Naive thymus-derived CD4-positive, alpha-beta T cell (primary cell): ENCODE measurements around the gene CPNE9. TPM values are rescaled to one million over a fixed set of nuclear protein-coding genes. Genes with fewer than 3 reads are reported as not detected.
A peak's percentile ranks its signal among the peaks of the same experiment; 100 is the strongest.

Experiments used
- ATAC-seq: fragments of 150-1000 bp; cut with Tn5 transposase; 2 replicates; pipeline ENCODE4 v1.10.0; 2021; ENCODE audit warnings: mild to moderate bottlenecking, moderate library complexity
- CTCF ChIA-PET: fragments of 350-600 bp; sonication (Branson Sonifier 250); formaldehyde crosslinking; loops from one replicate; lab custom pipeline; 2021; ENCODE audit warnings: antibody characterized with exemption; lab: Charles Lee
- POLR2A ChIA-PET: fragments of 350-600 bp; sonication (Branson Sonifier 250); formaldehyde crosslinking; loops from one replicate; lab custom pipeline; 2021; ENCODE audit warnings: antibody characterized with exemption, inconsistent platforms; lab: Charles Lee
- DNase-seq, 9 donors: peaks; one replicate each; pipeline versions ENCODE4 v3.0.0 to v3.0.0-alpha.2; 2020 to 2022; ENCODE audit warnings: mixed read lengths in 1 of 9
- H3K27ac ChIP-seq: one replicate; pipeline ENCODE4 v1.7.0; 2013; ENCODE audit warnings: mild to moderate bottlenecking, low read depth, low read length, moderate library complexity
- H3K27me3 ChIP-seq, 2 donors: one replicate each; pipeline ENCODE4 v1.7.0; 2013; ENCODE audit warnings: low read length in 2 of 2, mild to moderate bottlenecking in 2 of 2, moderate library complexity in 2 of 2; ENCODE audit not compliant: control insufficient read depth in 2 of 2, insufficient read depth in 2 of 2
- H3K36me3 ChIP-seq, 3 experiments: 1 replicate in 2 of 3; 2 replicates in 1 of 3; pipeline ENCODE4 v1.7.0; 2013; ENCODE audit warnings: low read length in 3 of 3, mild to moderate bottlenecking in 3 of 3, moderate library complexity in 1 of 3; ENCODE audit not compliant: insufficient read depth in 3 of 3, control insufficient read depth in 2 of 3
- H3K4me1 ChIP-seq, 2 donors: one replicate each; pipeline ENCODE4 v1.7.0; 2013; ENCODE audit warnings: low read length in 2 of 2, mild to moderate bottlenecking in 2 of 2, moderate library complexity in 1 of 2; ENCODE audit not compliant: control insufficient read depth in 2 of 2, insufficient read depth in 2 of 2
- H3K4me3 ChIP-seq: 2 replicates; pipeline ENCODE4 v1.7.0; 2013; ENCODE audit warnings: mild to moderate bottlenecking, low read length
- H3K9me3 ChIP-seq, 3 experiments: 1 replicate in 2 of 3; 2 replicates in 1 of 3; pipeline ENCODE4 v1.7.0; 2013; ENCODE audit warnings: low read length in 3 of 3; ENCODE audit not compliant: control insufficient read depth in 2 of 3
- H3K27ac Mint-ChIP-seq, 9 donors: one replicate each; pipeline ENCODE4 v1.8.0; 2020 to 2022; ENCODE audit warnings: mixed read lengths in 9 of 9, mild to moderate bottlenecking in 8 of 9, moderate library complexity in 5 of 9, inconsistent platforms in 2 of 9
- H3K27me3 Mint-ChIP-seq, 5 donors: one replicate each; pipeline ENCODE4 v1.8.0; 2021 to 2022; ENCODE audit warnings: mixed read lengths in 5 of 5, mild to moderate bottlenecking in 1 of 5
- H3K36me3 Mint-ChIP-seq, 5 donors: one replicate each; pipeline ENCODE4 v1.8.0; 2020 to 2022; ENCODE audit warnings: mixed read lengths in 5 of 5, mild to moderate bottlenecking in 3 of 5, inconsistent platforms in 1 of 5
- H3K4me1 Mint-ChIP-seq, 7 donors: one replicate each; pipeline ENCODE4 v1.8.0; 2020 to 2022; ENCODE audit warnings: mixed read lengths in 7 of 7, mild to moderate bottlenecking in 3 of 7, inconsistent platforms in 1 of 7
- H3K4me3 Mint-ChIP-seq, 10 donors: one replicate each; pipeline ENCODE4 v1.8.0; 2020 to 2022; ENCODE audit warnings: mild to moderate bottlenecking in 10 of 10, mixed read lengths in 10 of 10, moderate library complexity in 6 of 10, inconsistent platforms in 2 of 10
- H3K9me3 Mint-ChIP-seq, 11 donors: one replicate each; pipeline ENCODE4 v1.8.0; 2020 to 2022; ENCODE audit warnings: mixed read lengths in 11 of 11, mild to moderate bottlenecking in 4 of 11, inconsistent platforms in 1 of 11, moderate library complexity in 1 of 11
- intact Hi-C, 2 donors: fragments of 100-400 bp; cut with micrococcal nuclease; formaldehyde crosslinking; loops; one replicate each; pipeline ENCODE4 v1.15.1; 2023
- polyA plus RNA-seq, 2 donors: library from polyadenylated mRNA; unstranded; fragments of 300-500 nt; fragmentation: Illumina TruSeq; gene quantifications; one replicate each; pipeline ENCODE4 v1.2.3, GENCODE V29; 2021
- total RNA-seq, 6 experiments: library from RNA in 5 of 6; stranded (reverse) in 5 of 6; gene quantifications; 1 replicate in 5 of 6; 2 replicates in 1 of 6; pipeline ENCODE4 v1.2.3 and lab custom pipeline; 2021 to 2026

CPNE9 gene
- total and polyA plus RNA-seq, 7 experiments from 2014 or later: 0.16 to 1.2 (median 0.51) TPM; not detected in 3

DNA sequence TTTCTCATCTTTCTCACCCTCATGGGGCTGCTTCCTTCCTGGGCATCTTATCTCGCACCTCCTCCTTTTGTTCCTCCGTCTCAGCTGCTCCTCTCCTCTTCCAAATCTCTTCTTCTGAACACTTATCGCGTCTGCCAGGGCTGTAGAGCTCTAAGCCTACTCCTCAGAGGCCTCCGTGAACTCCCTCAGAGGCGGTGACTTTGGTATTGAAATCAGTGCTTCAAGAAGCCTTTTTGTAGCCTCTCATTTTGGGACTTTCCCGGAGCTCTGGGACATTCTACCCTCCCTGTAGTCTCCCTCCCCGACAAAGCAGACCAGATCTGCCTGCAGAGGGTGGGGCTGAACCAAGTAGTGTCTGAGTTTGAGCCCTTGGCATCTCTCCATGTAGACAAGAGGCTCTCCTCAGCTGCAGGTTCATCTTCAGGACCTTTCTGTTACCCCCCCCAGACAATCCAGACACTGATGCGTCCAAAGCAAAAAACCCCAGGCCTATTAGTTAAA lies 17.5 kb upstream of the CPNE9 start:
- Histone ChIP-seq H3K4me3 (no peak overlapping the region), H3K4me1 (no peaks in the 10 kb centered on the region), H3K27ac (no peak overlapping the region), H3K27me3 (no peaks in the 10 kb centered on the region), H3K9me3 (no peaks in the 10 kb centered on the region), H3K36me3 (peaks cover 41 to 100% (median 62%) of the 10 kb centered on the region in 3 experiments)
- Mint-ChIP-seq H3K36me3 (peaks cover 16 to 80% (median 26%) of the 10 kb centered on the region in 5 donors), H3K4me1 (no peaks in the 10 kb centered on the region), H3K27ac (peak overlapping the region in 1 of 9 donors; percentile 76), H3K9me3 (no peaks in the 10 kb centered on the region), H3K4me3 (no peak overlapping the region), H3K27me3 (no peaks in the 10 kb centered on the region)
- intact Hi-C loops: no loop called here
- ChIA-PET CTCF (no interaction called here), POLR2A (no interaction called here)
- DNase-seq: no peak
- no peak for ATAC-seq

DNA sequence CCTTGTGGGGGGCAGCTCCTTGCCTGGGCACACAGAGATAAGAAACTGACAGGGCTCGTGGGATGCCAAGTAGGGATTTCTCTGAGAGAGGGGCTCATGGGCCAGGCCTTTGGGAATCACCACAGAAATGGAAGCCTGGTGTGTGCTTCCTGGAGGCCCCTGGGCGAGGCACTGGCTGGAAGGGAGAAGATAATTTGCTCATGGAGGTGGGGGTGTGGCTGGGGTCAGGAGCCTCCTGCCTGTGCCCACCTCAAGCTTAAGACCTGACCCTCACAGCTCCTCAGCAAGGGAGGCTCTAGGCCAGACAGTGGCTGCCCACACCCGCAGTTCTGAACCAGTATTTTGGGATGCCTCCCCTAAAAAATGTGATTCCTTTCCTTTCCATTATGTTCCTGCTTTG lies 16.9 kb upstream of the CPNE9 start:
- Histone ChIP-seq H3K4me3 (no peak overlapping the region), H3K9me3 (no peaks in the 10 kb centered on the region), H3K27me3 (no peaks in the 10 kb centered on the region), H3K36me3 (peaks cover 36 to 100% (median 63%) of the 10 kb centered on the region in 3 experiments), H3K4me1 (no peaks in the 10 kb centered on the region), H3K27ac (no peak overlapping the region)
- DNase-seq (no peak), ATAC-seq (no peak)
- Mint-ChIP-seq H3K4me3 (no peak overlapping the region), H3K27ac (no peak overlapping the region), H3K4me1 (no peaks in the 10 kb centered on the region), H3K36me3 (peaks cover 13 to 79% (median 24%) of the 10 kb centered on the region in 5 donors), H3K9me3 (no peaks in the 10 kb centered on the region), H3K27me3 (no peaks in the 10 kb centered on the region)
- ChIA-PET CTCF (no interaction called here), POLR2A (interaction anchor here (0.7 kb wide), 1 partner anchor 286 kb away, joined by 3 read pairs; no protein-coding TSS in a partner anchor)
- intact Hi-C loops: no loop called here

DNA sequence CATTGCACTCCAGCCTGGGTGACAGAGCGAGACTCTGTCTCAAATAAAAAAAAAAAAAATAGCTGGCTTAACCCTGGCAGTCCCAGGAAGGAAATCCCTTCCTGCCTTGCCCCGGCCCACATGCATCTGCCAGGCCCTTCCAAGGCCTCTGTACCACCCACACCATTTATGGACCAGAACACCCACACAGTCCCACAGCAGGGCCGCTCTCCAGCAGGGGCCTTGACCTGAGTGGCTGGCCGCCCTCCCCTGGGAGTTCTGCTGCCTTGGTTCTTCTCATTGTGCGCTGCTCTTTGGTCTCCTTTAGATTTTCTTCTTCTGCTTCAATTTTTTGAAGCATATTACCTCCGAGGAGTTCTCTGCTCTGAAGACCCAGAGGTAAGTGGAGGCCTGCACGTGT lies 16.1 kb upstream of the CPNE9 start:
- Mint-ChIP-seq H3K27ac (peak overlapping the region in 1 of 9 donors; percentile 22), H3K27me3 (no peaks in the 10 kb centered on the region), H3K36me3 (peaks cover 13 to 80% (median 26%) of the 10 kb centered on the region in 5 donors), H3K4me1 (no peaks in the 10 kb centered on the region), H3K4me3 (no peak overlapping the region), H3K9me3 (no peaks in the 10 kb centered on the region)
- Histone ChIP-seq H3K9me3 (no peaks in the 10 kb centered on the region), H3K27me3 (no peaks in the 10 kb centered on the region), H3K4me3 (no peak overlapping the region), H3K4me1 (no peaks in the 10 kb centered on the region), H3K27ac (no peak overlapping the region), H3K36me3 (peaks cover 36 to 100% (median 55%) of the 10 kb centered on the region in 3 experiments)
- ChIA-PET CTCF (no interaction called here), POLR2A (interaction anchor here (0.7 kb wide), 1 partner anchor 287 kb away, joined by 3 read pairs; no protein-coding TSS in a partner anchor)
- intact Hi-C loops: no loop called here
- DNase-seq: no peak
- no peak for ATAC-seq

DNA sequence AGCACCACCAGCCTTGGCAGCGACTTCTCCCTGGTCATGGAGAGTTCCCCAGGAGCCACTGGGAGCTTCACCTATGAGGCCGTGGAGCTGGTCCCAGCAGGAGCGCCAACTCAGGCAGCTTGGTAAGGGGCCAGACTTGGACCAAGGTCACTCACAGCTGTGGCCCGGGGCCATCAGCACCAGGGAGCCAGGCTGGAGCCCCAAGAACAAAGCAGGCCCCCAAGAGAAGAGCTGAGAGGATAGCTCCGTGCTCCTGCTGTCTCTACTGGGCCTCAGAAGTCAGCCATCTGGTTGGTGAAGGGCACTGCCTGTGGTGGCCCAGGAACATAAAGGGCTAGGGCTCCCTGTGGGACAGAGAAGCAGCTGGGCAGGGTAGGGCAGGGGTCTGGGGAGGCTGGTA lies 14.7 kb upstream of the CPNE9 start:
- H3K36me3 ChIP-seq: peaks cover 26 to 100% (median 44%) of the 10 kb centered on the region in 3 experiments
- H3K4me1 ChIP-seq: no peaks in the 10 kb centered on the region
- H3K9me3 ChIP-seq: no peaks in the 10 kb centered on the region
- no peaks in the 10 kb centered on the region for H3K4me1 Mint-ChIP-seq
- no peaks in the 10 kb centered on the region for H3K27me3 Mint-ChIP-seq
- H3K9me3 Mint-ChIP-seq: no peaks in the 10 kb centered on the region
- H3K27me3 ChIP-seq: no peaks in the 10 kb centered on the region
- no peak overlapping the region for H3K27ac Mint-ChIP-seq
- H3K27ac ChIP-seq: no peak overlapping the region
- DNase-seq (no peak), ATAC-seq (no peak)
- ChIA-PET CTCF (no interaction called here), POLR2A (no interaction called here)
- peaks cover 16 to 84% (median 38%) of the 10 kb centered on the region in 5 donors for H3K36me3 Mint-ChIP-seq
- H3K4me3 ChIP-seq: no peak overlapping the region
- H3K4me3 Mint-ChIP-seq: no peak overlapping the region
- intact Hi-C loops: no loop called here

DNA sequence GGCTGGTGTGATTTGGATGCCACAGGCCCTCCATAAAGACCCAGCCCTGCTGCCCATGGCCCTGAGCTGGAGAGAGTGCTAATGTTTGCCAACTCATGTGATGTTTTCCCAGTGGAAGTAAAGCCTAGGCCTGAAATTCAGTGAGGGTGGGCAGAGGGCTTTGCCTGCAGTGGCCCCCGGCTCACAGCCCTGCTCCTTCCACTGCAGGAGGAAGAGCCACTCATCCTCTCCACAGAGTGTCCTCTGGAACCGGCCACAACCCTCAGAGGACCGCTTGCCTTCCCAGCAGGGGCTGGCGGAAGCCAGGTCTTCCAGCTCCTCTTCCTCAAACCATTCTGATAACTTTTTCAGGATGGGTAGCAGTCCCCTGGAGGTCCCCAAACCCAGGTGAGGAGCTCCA lies 13.9 kb upstream of the CPNE9 start:
- Mint-ChIP-seq H3K27me3 (no peaks in the 10 kb centered on the region), H3K36me3 (peaks cover 20 to 84% (median 34%) of the 10 kb centered on the region in 5 donors), H3K27ac (no peak overlapping the region), H3K4me3 (no peak overlapping the region), H3K9me3 (peaks cover 0 to 1% (median 0%) of the 10 kb centered on the region in 11 donors), H3K4me1 (peaks cover 0 to 2% (median 0%) of the 10 kb centered on the region in 7 donors)
- no peak for ATAC-seq
- intact Hi-C loops: no loop called here
- POLR2A ChIA-PET: no interaction called here
- Histone ChIP-seq H3K27me3 (no peaks in the 10 kb centered on the region), H3K36me3 (peaks cover 20 to 100% (median 37%) of the 10 kb centered on the region in 3 experiments), H3K9me3 (no peaks in the 10 kb centered on the region), H3K4me3 (no peak overlapping the region), H3K4me1 (no peaks in the 10 kb centered on the region), H3K27ac (no peak overlapping the region)
- DNase-seq: no peak
- CTCF ChIA-PET: interaction anchor here (0.6 kb wide), 1 partner anchor 1490 kb away, joined by 3 read pairs; no protein-coding TSS in a partner anchor

DNA sequence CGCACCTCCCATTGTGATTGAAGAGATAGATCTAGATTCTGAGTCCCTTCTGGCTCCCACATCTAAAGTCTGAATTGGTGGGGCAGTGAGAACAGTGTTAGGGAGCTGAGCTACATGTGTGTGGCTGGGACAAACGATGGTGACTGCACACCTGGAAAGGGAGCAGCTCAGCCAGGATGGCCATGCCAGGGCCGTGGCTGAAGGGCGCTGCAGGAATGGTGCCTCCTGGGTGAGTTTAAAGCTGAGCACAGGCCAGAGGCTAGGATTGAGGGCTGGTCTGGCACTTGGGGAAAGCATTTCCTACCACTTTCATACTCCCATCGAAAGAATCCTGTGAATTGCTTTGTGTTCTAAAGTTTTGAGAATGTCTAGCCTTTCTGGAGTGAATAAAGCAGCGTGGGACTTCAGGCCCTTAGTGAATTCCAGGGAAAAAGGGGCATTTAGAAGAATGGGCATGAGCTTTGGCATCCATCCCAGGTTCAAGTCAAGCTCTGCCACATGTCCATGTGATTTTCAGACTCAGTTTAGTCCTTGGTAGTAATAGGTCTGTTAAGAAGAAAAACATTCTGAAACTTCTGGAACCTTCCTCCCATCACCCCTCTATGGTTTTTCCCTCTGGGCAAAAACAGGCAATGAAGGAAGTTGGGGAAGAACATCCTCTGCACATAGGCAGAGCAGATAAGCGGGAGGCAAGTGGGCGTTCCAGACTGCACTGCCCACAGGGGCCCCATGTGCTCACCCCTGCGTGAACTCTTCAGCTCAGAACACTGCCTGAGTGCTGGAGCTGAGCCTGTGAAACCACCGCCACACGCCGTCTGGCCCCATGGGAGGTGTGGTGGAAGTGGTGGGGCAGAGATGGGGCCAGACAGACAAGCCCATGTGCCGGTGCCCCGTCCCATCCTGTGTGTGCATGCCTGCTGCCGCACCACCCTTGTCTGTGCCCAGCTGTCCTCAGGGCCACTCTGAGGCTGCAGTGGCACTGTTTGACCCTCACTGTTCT lies 12.9 kb upstream of the CPNE9 start:
- H3K9me3 ChIP-seq: no peaks in the 10 kb centered on the region
- intact Hi-C loops: no loop called here
- no peaks in the 10 kb centered on the region for H3K4me1 ChIP-seq
- ChIA-PET POLR2A (no interaction called here), CTCF (interaction anchor here (0.6 kb wide), 1 partner anchor 1491 kb away, joined by 3 read pairs; no protein-coding TSS in a partner anchor)
- DNase-seq (no peak), ATAC-seq (no peak)
- no peak overlapping the region for H3K4me3 Mint-ChIP-seq
- H3K27me3 Mint-ChIP-seq: no peaks in the 10 kb centered on the region
- peaks cover 0 to 1% (median 0%) of the 10 kb centered on the region in 11 donors for H3K9me3 Mint-ChIP-seq
- H3K4me1 Mint-ChIP-seq: peaks cover 0 to 2% (median 0%) of the 10 kb centered on the region in 7 donors
- no peaks in the 10 kb centered on the region for H3K27me3 ChIP-seq
- no peak overlapping the region for H3K27ac ChIP-seq
- H3K4me3 ChIP-seq: no peak overlapping the region
- peaks cover 16 to 82% (median 25%) of the 10 kb centered on the region in 5 donors for H3K36me3 Mint-ChIP-seq
- peak overlapping the region in 3 of 9 donors; percentile 19 to 70 (median 26) for H3K27ac Mint-ChIP-seq
- H3K36me3 ChIP-seq: peaks cover 20 to 100% (median 32%) of the 10 kb centered on the region in 3 experiments
